ENCODE data around the gene NCEH1. TPM values are rescaled to one million over a fixed set of nuclear protein-coding genes. Genes with fewer than 3 reads are reported as not detected.
A peak's percentile ranks its signal among the peaks of the same experiment; 100 is the strongest.

Gene NCEH1
- total RNA-seq, 6 experiments from 2014 or later = 42.1 to 82.6 (median 76.3) TPM

DNA sequence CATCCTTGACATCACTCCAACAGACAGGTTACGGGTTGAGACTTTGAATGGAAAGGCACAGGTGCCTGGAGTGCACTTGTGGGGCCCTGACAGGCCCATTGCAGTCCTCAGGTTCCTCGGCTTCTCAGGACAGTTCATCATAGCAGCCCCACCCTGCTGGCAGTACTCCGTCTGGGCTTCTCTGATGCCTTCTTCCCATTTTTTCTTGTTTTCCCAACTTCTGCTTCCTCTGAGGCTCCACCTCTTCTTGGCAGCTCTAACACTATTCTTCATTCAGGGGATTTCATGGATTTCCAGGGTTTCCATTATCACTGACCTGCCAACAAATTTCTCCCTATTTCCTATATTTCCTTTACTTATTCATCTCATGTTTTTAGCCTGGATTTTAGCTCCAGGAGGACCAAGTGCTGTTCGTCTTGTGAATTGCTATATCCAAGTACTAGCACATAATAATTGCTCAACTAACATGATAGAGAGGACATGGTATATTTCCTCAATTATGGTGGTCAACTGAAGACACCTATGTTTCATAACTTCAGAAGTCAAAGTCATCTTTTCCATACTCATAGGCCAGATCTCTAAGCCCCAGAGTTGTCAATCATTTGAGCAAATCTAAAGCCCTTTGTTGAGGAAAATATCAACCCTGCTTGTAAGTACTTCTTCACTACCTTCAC, 16.2 kb downstream of the NCEH1 start:
- Mint-ChIP-seq H3K4me3 (no peak overlapping the region), H3K4me1 (ENCODE audit: low read depth) (peaks cover 44% of the 10 kb centered on the region), H3K27me3 (ENCODE audit: insufficient read depth) (peaks cover 3% of the 10 kb centered on the region), H3K9me3 (no peaks in the 10 kb centered on the region), H3K27ac (no peak overlapping the region), H3K36me3 (ENCODE audit: low read depth) (peaks cover 10% of the 10 kb centered on the region)
- no peak for DNase-seq
- TF ChIP-seq, protein P1, sequence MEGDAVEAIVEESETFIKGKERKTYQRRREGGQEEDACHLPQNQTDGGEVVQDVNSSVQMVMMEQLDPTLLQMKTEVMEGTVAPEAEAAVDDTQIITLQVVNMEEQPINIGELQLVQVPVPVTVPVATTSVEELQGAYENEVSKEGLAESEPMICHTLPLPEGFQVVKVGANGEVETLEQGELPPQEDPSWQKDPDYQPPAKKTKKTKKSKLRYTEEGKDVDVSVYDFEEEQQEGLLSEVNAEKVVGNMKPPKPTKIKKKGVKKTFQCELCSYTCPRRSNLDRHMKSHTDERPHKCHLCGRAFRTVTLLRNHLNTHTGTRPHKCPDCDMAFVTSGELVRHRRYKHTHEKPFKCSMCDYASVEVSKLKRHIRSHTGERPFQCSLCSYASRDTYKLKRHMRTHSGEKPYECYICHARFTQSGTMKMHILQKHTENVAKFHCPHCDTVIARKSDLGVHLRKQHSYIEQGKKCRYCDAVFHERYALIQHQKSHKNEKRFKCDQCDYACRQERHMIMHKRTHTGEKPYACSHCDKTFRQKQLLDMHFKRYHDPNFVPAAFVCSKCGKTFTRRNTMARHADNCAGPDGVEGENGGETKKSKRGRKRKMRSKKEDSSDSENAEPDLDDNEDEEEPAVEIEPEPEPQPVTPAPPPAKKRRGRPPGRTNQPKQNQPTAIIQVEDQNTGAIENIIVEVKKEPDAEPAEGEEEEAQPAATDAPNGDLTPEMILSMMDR (IDR thresholded peaks at IDR 0.05) = no peak

DNA sequence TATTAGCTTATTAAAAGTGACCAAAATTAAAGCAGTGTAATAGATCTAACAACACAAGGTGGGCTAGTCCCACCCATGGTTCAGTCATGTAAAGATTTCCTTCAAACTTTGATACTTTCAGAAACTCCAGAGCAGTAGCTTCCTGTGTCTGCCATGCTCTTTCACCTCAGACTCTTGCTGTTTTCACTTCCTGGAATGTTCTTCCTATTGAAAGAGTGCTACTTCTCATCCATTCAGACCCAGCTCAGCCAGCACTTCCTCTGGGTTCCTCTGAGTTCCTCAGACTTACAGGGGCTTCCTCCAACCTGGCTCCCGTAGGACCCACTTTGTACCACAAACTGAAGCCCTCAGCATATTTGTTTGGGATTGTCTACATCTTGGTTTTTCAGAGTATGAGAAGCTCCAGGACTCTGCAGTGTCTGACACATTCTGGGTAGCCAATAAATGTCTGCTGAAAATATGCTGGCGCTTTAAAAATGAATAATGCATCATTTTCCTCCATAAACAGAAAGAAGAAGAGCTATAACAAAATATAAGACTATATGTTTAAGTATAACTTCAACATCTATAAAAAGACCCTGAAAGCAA, 18.0 kb downstream of the NCEH1 start:
- TF ChIP-seq, protein P1 (IDR thresholded peaks at IDR 0.05) = no peak
- Mint-ChIP-seq H3K27ac (peak overlapping the region; percentile 83), H3K4me3 (no peak overlapping the region; the same call in 1 of the 2 replicates), H3K36me3 (ENCODE audit: low read depth) (peaks cover 10% of the 10 kb centered on the region), H3K27me3 (ENCODE audit: insufficient read depth) (peaks cover 3% of the 10 kb centered on the region), H3K4me1 (ENCODE audit: low read depth) (peaks cover 29% of the 10 kb centered on the region), H3K9me3 (no peaks in the 10 kb centered on the region)
- no peak for DNase-seq

DNA sequence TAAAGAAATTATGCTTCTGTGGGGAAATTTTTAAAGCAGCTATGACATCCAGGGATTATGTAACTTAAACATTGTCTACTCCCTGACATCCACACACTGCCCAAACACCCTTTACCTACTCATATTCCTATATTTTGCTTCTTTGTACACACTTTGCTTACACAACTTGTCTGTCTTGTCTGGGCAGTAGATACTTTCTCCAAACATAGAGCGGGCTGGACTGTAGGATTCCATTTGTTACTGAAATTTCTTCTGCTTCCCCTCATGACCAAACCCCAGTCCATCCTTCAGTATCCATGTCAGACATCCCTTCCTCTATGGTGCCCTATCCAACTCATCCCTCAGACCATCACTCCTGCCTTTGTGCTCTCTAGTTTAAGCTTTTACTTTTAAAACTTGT, 19.9 kb downstream of the NCEH1 start:
- H3K4me1 Mint-ChIP-seq (ENCODE audit: low read depth) = peaks cover 40% of the 10 kb centered on the region
- DNase-seq = no peak
- TF ChIP-seq, protein P1 (IDR thresholded peaks at IDR 0.05) = no peak
- H3K27ac Mint-ChIP-seq = no peak overlapping the region; the same call in 1 of the 2 replicates
- H3K9me3 Mint-ChIP-seq = no peaks in the 10 kb centered on the region
- peaks cover 3% of the 10 kb centered on the region for H3K27me3 Mint-ChIP-seq (ENCODE audit: insufficient read depth)
- no peak overlapping the region for H3K4me3 Mint-ChIP-seq
- peaks cover 10% of the 10 kb centered on the region for H3K36me3 Mint-ChIP-seq (ENCODE audit: low read depth)

DNA sequence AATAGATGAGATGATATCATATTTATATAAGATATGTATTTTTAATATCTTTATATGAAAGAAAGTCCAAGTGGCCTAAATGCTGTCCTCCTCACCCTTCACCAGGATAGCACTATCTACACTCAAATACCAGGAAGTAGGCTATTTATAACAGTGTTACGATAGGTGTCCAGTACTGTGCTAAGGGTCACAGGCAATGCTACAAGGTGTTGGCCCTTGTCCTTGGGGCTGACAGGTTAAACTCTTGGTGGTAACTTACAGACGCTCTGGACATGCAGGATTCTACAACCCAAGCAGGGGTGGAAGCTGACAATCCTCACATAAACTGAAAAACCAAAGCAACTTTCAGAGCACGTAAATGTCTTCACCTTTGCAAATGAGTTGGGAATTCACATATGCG, 22.3 kb downstream of the NCEH1 start:
- Mint-ChIP-seq H3K4me3 (no peak overlapping the region), H3K4me1 (ENCODE audit: low read depth) (peaks cover 45% of the 10 kb centered on the region), H3K9me3 (no peaks in the 10 kb centered on the region), H3K27me3 (ENCODE audit: insufficient read depth) (peaks cover 3% of the 10 kb centered on the region), H3K36me3 (ENCODE audit: low read depth) (peaks cover 5% of the 10 kb centered on the region; the same call in 1 of the 2 replicates), H3K27ac (no peak overlapping the region)
- TF ChIP-seq, protein P1 (IDR thresholded peaks at IDR 0.05) = no peak
- DNase-seq = no peak

DNA sequence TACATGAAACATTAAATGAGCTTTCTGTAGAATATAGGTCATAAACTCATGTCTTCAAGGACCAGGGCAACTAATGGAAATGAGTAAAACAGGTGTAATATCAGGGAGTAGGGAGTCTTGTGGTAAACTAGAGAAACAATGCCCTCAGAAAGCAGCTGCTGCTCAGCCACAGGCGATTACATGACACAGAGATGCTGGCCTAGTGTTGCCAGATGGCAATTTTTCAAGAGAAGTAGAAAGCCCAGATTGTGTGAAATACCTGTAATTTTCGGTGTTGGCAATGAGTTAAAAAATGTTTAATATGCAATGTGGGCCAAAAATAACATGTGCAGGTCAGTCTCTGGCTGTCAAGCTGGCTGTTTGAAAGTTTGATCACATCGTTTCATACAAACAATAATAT, 23.4 kb downstream of the NCEH1 start:
- Mint-ChIP-seq H3K4me1 (ENCODE audit: low read depth) (peaks cover 37% of the 10 kb centered on the region), H3K9me3 (no peaks in the 10 kb centered on the region), H3K27me3 (ENCODE audit: insufficient read depth) (peaks cover 3% of the 10 kb centered on the region), H3K27ac (no peak overlapping the region), H3K36me3 (ENCODE audit: low read depth) (no peaks in the 10 kb centered on the region), H3K4me3 (no peak overlapping the region)
- no peak for DNase-seq
- TF ChIP-seq, protein P1 (IDR thresholded peaks at IDR 0.05) = no peak
